Vagina (tissue), 2 donors: ENCODE data around the gene PSMA1. TPM values are rescaled to one million over a fixed set of nuclear protein-coding genes. Genes with fewer than 3 reads are reported as not detected.

Experiments
- DNase-seq, 2 donors: peaks; one replicate each; pipeline ENCODE4 v3.0.0-alpha.2; 2017; ENCODE audit errors: extremely low spot score in 2 of 2
- H3K27ac ChIP-seq: fragments of 200-600 bp; sonication (generic); one replicate; pipeline ENCODE4 v1.5.1; 2019
- H3K27me3 ChIP-seq: fragments of 200-600 bp; sonication (generic); one replicate; pipeline ENCODE4 v1.5.1; 2019
- H3K36me3 ChIP-seq, 2 donors: fragments of 200-600 bp; sonication (generic); one replicate each; pipeline ENCODE4 v1.5.1; 2017 to 2019
- H3K4me1 ChIP-seq: fragments of 200-600 bp; sonication (generic); one replicate; pipeline ENCODE4 v1.5.1; 2019
- H3K4me3 ChIP-seq, 2 donors: fragments of 200-600 bp; sonication (generic); 1 replicate in 1 of 2; 2 replicates in 1 of 2; pipeline ENCODE4 v1.5.1; 2016 to 2019
- H3K9me3 ChIP-seq: fragments of 200-600 bp; sonication (generic); one replicate; pipeline ENCODE4 v1.5.1; 2019
- CTCF ChIP-seq, 3 experiments: fragments of 450-650 bp in 2 of 3; fragments of 200-600 bp in 1 of 3; sonication (generic) in 1 of 3; IDR thresholded peaks; one replicate each; pipeline ENCODE4 v1.5.1; 2017 to 2019; ENCODE audit warnings: antibody characterized with exemption in 3 of 3, mild to moderate bottlenecking in 2 of 3, moderate library complexity in 2 of 3
- POLR2A ChIP-seq, 2 donors: fragments of 450-650 bp; IDR thresholded peaks; one replicate each; pipeline ENCODE4 v1.6.1; 2017; ENCODE audit warnings: antibody characterized with exemption in 2 of 2, mild to moderate bottlenecking in 2 of 2, moderate library complexity in 2 of 2
- POLR2AphosphoS5 ChIP-seq, 2 donors: sonication (generic); formaldehyde crosslinking; IDR thresholded peaks; one replicate each; pipeline ENCODE4 v1.9.0; 2017; ENCODE audit warnings: antibody characterized with exemption in 2 of 2, mild to moderate bottlenecking in 2 of 2, low read depth in 1 of 2; ENCODE audit not compliant: insufficient read depth in 1 of 2
- intact Hi-C: fragments of 100-400 bp; cut with DNase I; formaldehyde crosslinking; loops from one replicate; pipeline ENCODE4 v1.15.1; 2023
- small RNA-seq: library from RNA; depleted of rRNA; stranded (forward); fragments of <200 nt; gene quantifications from one replicate; pipeline ENCODE3, GENCODE V24; 2016
- total RNA-seq: library from RNA; depleted of rRNA; stranded (reverse); fragments of >200 nt; gene quantifications from one replicate; pipeline ENCODE4 v1.2.3, GENCODE V29; 2016

PSMA1 gene
- total RNA-seq, 1 donor from 2014 or later = 72.4 TPM

GRCh38 chr11:14458377-14458776, 61.8 kb downstream of the PSMA1 start:
- Histone ChIP-seq H3K36me3 (peaks cover 5 to 64% of the 10 kb centered on the region in 2 donors), H3K4me3 (no peak overlapping the region), H3K9me3 (no peaks in the 10 kb centered on the region), H3K4me1 (no peaks in the 10 kb centered on the region), H3K27ac (no peak overlapping the region), H3K27me3 (no peaks in the 10 kb centered on the region)
- TF ChIP-seq POLR2A (IDR thresholded peaks at IDR 0.05) (no peak), CTCF (IDR thresholded peaks at IDR 0.05) (no peak), POLR2AphosphoS5 (IDR thresholded peaks at IDR 0.05; ENCODE audit: insufficient read depth in 1 of 2, low read depth in 1 of 2) (no peak)
- intact Hi-C loops = no loop called here
- no peak for DNase-seq

- Histone ChIP-seq H3K27me3 (no peaks in the 10 kb centered on the region), H3K27ac (no peak overlapping the region), H3K4me1 (no peaks in the 10 kb centered on the region), H3K4me3 (no peak overlapping the region), H3K9me3 (no peaks in the 10 kb centered on the region), H3K36me3 (peaks cover 5 to 40% of the 10 kb centered on the region in 2 donors)
- no peak for DNase-seq
- intact Hi-C loops = no loop called here
- TF ChIP-seq POLR2A (IDR thresholded peaks at IDR 0.05) (no peak), CTCF (IDR thresholded peaks at IDR 0.05) (no peak)
These were observed 64.3 kb downstream of the PSMA1 start for GRCh38 chr11:14455648-14456430.

Small RNA genes within 50 kb of the gene (small RNA-seq; reads per million reads assigned to genes)
- gene RNU7-49P = not detected

Other genes starting within 250 kb of the PSMA1 start
- gene RRAS2, start 161.2 kb downstream of the PSMA1 start, total RNA-seq = 32.7 TPM
- 59.9 TPM for gene COPB1, start 20.6 kb downstream of the PSMA1 start, total RNA-seq
- 10.1 TPM for gene PDE3B, start 123.4 kb upstream of the PSMA1 start, total RNA-seq